ENCODE data around the gene MROH2A.

GRCh38 chr2:233816334-233816733 lies 38.2 kb downstream of the MROH2A start:
- TF ChIP-seq POLR2A (IDR thresholded peaks at IDR 0.05), result no peak
- no peak for TF ChIP-seq CTCF (IDR thresholded peaks at IDR 0.05)
- no peak for TF ChIP-seq POLR2AphosphoS5 (IDR thresholded peaks at IDR 0.05)
- TF ChIP-seq EP300 (IDR thresholded peaks at IDR 0.05), result no peak
